ENCODE measurements around the gene KPNA6.
A peak's percentile ranks its signal among the peaks of the same experiment; 100 is the strongest.

The KPNA6 gene

GRCh38 chr1:32221581-32221979 is 113.7 kb downstream of the KPNA6 start:
- no peak for DNase-seq

DNA sequence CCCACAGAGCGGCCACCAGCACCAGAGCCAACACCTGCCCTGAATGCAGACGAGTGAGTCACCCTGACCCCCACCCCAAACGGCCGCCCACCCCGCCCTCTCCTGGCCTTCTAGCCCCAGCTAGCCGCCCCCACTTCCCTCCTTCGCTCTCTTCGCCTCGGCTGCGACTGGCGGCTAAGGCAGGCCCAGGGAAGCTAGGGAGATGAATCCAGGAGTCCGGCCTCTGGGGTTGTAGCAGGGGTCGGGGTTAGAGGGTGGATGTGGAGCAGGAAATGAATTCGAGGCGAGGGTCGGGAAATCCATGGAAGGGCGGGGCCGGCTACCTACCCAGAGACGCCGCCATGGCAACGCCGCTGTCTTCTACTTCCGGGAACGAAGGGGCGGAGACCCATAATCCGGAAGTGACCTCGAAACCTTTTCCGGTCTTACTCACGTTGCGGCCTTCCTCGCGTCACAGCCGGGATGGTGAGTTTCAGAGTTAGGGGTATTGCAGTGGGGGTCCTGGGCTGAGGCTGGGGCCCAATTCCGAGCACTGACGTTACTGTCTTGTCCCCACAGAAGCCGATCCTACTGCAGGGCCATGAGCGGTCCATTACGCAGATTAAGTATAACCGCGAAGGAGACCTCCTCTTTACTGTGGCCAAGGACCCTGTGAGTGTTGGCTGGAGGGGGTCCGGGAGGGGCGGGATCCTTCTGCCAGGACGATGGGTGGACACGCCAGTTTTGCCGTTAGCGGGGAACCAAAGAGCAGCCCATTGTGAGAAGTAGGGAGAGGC is 114.3 kb downstream of the KPNA6 start, which contains the start of the genes EIF3I and TMEM234:
EIF3I (plus strand) TSS at position 428 of the 776 bp plus-strand sequence; CDS start at position 463, 35 bp downstream.
TMEM234 (minus strand) TSS at position 374 of the 776 bp plus-strand sequence; CDS start at position 343, 31 bp downstream.
- DNase-seq = peak; percentile 90 to 94

- DNase-seq = no peak
These were observed 115.8 kb downstream of the KPNA6 start for GRCh38 chr1:32223683-32224082.

GRCh38 chr1:32224285-32224684 is 116.4 kb downstream of the KPNA6 start:
- DNase-seq = no peak

All from activated T-cell treated with anti-CD3 and anti-CD28 coated beads, Interleukin-2, amount 50 U/mL, for 48 hours (primary cell).